HL-60/S4 (cell line): ENCODE data around the gene FAM169A.
"Not testable (repeated sequence)": the region's sequence is repeated elsewhere in the genome, so short reads cannot be mapped to it uniquely, and the experiment has no call there.

Experiments used
- in situ Hi-C: fragments of 300-500 bp; cut with MboI; formaldehyde crosslinking; loops from 2 replicates; pipeline ENCODE4 v1.14.3; 2022; ENCODE audit warnings: low sequenced_read_pairs

Gene FAM169A

GRCh38 chr5:74801941-74802340 is 64.2 kb downstream of the FAM169A start:
- in situ Hi-C loops: no loop called here

- in situ Hi-C loops: no loop called here
Observed at GRCh38 chr5:74801197-74801596, 65.0 kb downstream of the FAM169A start.

- in situ Hi-C loops: no loop called here
Observed at GRCh38 chr5:74798977-74799911, 66.9 kb downstream of the FAM169A start.

- in situ Hi-C loops: not testable (repeated sequence)
Observed at GRCh38 chr5:74791669-74792068, 74.5 kb downstream of the FAM169A start.

- in situ Hi-C loops: no loop called here
Observed at GRCh38 chr5:74787424-74787823, 78.8 kb downstream of the FAM169A start.

GRCh38 chr5:74786851-74787250 is 79.3 kb downstream of the FAM169A start:
- in situ Hi-C loops: no loop called here

GRCh38 chr5:74778609-74779008 is 87.6 kb downstream of the FAM169A start:
- in situ Hi-C loops: no loop called here

GRCh38 chr5:74772359-74772758 is 93.8 kb downstream of the FAM169A start:
- in situ Hi-C loops: no loop called here

GRCh38 chr5:74767579-74767913 is 98.6 kb downstream of the FAM169A start:
- in situ Hi-C loops: no loop called here

GRCh38 chr5:74766849-74767578 is 99.2 kb downstream of the FAM169A start, which contains the start of the genes GFM2 and NSA2:
TSS of gene GFM2 (minus strand) at chr5:74767117. CDS start at chr5:74763742, 3,375 bp downstream.
TSS of gene NSA2 (plus strand) at chr5:74767249. CDS start at chr5:74767361, 112 bp downstream.
- in situ Hi-C loops: no loop called here

GRCh38 chr5:74766418-74766848 is 99.8 kb downstream of the FAM169A start:
- in situ Hi-C loops: no loop called here

GRCh38 chr5:74765929-74766328 is 100.3 kb downstream of the FAM169A start:
- in situ Hi-C loops: no loop called here

- in situ Hi-C loops: no loop called here
Observed at GRCh38 chr5:74765201-74765600, 101.0 kb downstream of the FAM169A start.

GRCh38 chr5:74763504-74763903 is 102.7 kb downstream of the FAM169A start:
- in situ Hi-C loops: no loop called here

GRCh38 chr5:74762599-74762998 is 103.6 kb downstream of the FAM169A start:
- in situ Hi-C loops: no loop called here

GRCh38 chr5:74761241-74761640 is 104.9 kb downstream of the FAM169A start:
- in situ Hi-C loops: no loop called here

GRCh38 chr5:74748742-74749141 is 117.4 kb downstream of the FAM169A start:
- in situ Hi-C loops: not testable (repeated sequence)

- in situ Hi-C loops: no loop called here
Observed at GRCh38 chr5:74738406-74738805, 127.8 kb downstream of the FAM169A start.

GRCh38 chr5:74736759-74737158 is 129.4 kb downstream of the FAM169A start:
- in situ Hi-C loops: no loop called here
